ENCODE measurements around the gene IL10.

DNA sequence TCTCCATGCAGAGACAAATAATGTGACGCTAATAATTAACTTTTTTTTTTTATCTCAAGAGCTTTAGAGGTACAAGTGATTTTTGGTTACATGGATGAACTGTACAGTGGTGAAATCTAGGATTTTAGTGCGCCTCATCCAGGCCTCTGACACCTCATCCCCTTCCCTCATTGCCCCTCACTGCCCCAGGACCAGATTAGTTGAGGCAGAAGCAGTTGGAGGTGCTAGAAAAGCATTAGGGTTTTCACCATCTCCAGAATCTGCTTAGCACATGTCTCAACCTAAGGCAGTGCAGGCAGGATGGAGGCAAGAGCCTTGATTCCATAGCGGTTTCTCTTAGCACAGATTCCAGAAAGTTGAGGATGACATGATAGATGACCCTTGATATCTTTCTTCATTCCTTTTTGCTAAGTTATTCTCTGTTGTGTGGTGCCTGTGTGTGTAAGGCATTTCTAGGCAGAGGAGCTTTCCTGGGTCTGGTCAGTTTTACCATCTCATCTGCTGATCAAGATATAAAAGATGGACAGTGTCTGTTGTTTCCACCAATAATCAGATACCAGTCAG lies 16.3 kb upstream of the IL10 start:
- TF ChIP-seq ZFP3 (CRISPR knock-in tag; IDR thresholded peaks at IDR 0.05) (no peak), ESRRG (CRISPR knock-in tag; IDR thresholded peaks at IDR 0.05) (no peak), ARNTL (CRISPR knock-in tag; IDR thresholded peaks at IDR 0.05; ENCODE audit: borderline replicate concordance, low read depth) (no peak), TOX (CRISPR knock-in tag; IDR thresholded peaks at IDR 0.05; ENCODE audit: borderline replicate concordance) (no peak), ZNF8 (CRISPR knock-in tag; IDR thresholded peaks at IDR 0.05) (no peak), SNAI2 (CRISPR knock-in tag; IDR thresholded peaks at IDR 0.05) (no peak), ISL1 (CRISPR knock-in tag; IDR thresholded peaks at IDR 0.05) (no peak)
- TF ChIP-seq, protein P1, sequence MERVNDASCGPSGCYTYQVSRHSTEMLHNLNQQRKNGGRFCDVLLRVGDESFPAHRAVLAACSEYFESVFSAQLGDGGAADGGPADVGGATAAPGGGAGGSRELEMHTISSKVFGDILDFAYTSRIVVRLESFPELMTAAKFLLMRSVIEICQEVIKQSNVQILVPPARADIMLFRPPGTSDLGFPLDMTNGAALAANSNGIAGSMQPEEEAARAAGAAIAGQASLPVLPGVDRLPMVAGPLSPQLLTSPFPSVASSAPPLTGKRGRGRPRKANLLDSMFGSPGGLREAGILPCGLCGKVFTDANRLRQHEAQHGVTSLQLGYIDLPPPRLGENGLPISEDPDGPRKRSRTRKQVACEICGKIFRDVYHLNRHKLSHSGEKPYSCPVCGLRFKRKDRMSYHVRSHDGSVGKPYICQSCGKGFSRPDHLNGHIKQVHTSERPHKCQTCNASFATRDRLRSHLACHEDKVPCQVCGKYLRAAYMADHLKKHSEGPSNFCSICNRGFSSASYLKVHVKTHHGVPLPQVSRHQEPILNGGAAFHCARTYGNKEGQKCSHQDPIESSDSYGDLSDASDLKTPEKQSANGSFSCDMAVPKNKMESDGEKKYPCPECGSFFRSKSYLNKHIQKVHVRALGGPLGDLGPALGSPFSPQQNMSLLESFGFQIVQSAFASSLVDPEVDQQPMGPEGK (CRISPR knock-in tag; IDR thresholded peaks at IDR 0.05; ENCODE audit: borderline replicate concordance) = no peak
